Activated B cell treated with CpG ODN at 0.5 μM for 24 hours (primary cell): ENCODE data around the gene FRAT1. TPM values are rescaled to one million over a fixed set of nuclear protein-coding genes. Genes with fewer than 3 reads are reported as not detected.

Experiments used
- ATAC-seq: fragments of 200-7000 bp; cut with Tn5 transposase; one replicate; pipeline ENCODE4 v1.10.0; 2021; ENCODE audit warnings: low read depth, mild to moderate bottlenecking, moderate library complexity
- CTCF ChIA-PET: fragments of 350-600 bp; sonication (Branson Sonifier 250); formaldehyde crosslinking; loops from one replicate; lab custom pipeline; 2021; ENCODE audit warnings: antibody characterized with exemption; lab: Charles Lee
- POLR2A ChIA-PET: fragments of 350-600 bp; sonication (Branson Sonifier 250); formaldehyde crosslinking; loops from one replicate; lab custom pipeline; 2021; ENCODE audit warnings: antibody characterized with exemption; lab: Charles Lee
- DNase-seq: peaks from one replicate; pipeline ENCODE4 v3.0.0; 2022
- H3K27ac Mint-ChIP-seq: one replicate; pipeline ENCODE4 v1.8.0; 2020; ENCODE audit warnings: mixed read lengths
- H3K27me3 Mint-ChIP-seq: one replicate; pipeline ENCODE4 v1.8.0; 2021; ENCODE audit warnings: mixed read lengths
- H3K36me3 Mint-ChIP-seq: one replicate; pipeline ENCODE4 v1.8.0; 2021; ENCODE audit warnings: low read depth, mixed read lengths
- H3K4me1 Mint-ChIP-seq: one replicate; pipeline ENCODE4 v1.8.0; 2021; ENCODE audit warnings: mixed read lengths
- H3K4me3 Mint-ChIP-seq: one replicate; pipeline ENCODE4 v1.8.0; 2020; ENCODE audit warnings: mild to moderate bottlenecking, mixed read lengths
- H3K9me3 Mint-ChIP-seq: one replicate; pipeline ENCODE4 v1.8.0; 2020; ENCODE audit warnings: mixed read lengths
- CTCF ChIP-seq: fragments of 200-600 bp; IDR thresholded peaks from one replicate; pipeline ENCODE4 v1.8.0; 2022; ENCODE audit warnings: antibody characterized with exemption, mild to moderate bottlenecking
- intact Hi-C: fragments of 100-400 bp; cut with micrococcal nuclease; formaldehyde crosslinking; loops from one replicate; pipeline ENCODE4 v1.15.1; 2024
- total RNA-seq: library from RNA; stranded (reverse); gene quantifications from 2 replicates; pipeline ENCODE4 v1.2.3, GENCODE V29; 2022

FRAT1 gene
- total RNA-seq, 1 donor from 2014 or later, result 6.9 TPM

- POLR2A ChIA-PET, result no interaction called here
- DNase-seq (no peak), ATAC-seq (no peak)
- H3K4me1 Mint-ChIP-seq, result no peaks in the 10 kb centered on the region
- intact Hi-C loops, result no loop called here
- peaks cover 1% of the 10 kb centered on the region for H3K27me3 Mint-ChIP-seq
- no peak overlapping the region for H3K27ac Mint-ChIP-seq
- CTCF ChIA-PET, result no interaction called here
- no peaks in the 10 kb centered on the region for H3K9me3 Mint-ChIP-seq
- H3K4me3 Mint-ChIP-seq, result no peak overlapping the region
- H3K36me3 Mint-ChIP-seq, result no peaks in the 10 kb centered on the region
- no peak for TF ChIP-seq CTCF
Measured at GRCh38 chr10:97298223-97298571, 20.9 kb upstream of the FRAT1 start.

- no peak overlapping the region for H3K4me3 Mint-ChIP-seq
- DNase-seq, result no peak
Measured at GRCh38 chr10:97300980-97301379, 18.1 kb upstream of the FRAT1 start.

GRCh38 chr10:97302088-97302791 is 16.8 kb upstream of the FRAT1 start:
- POLR2A ChIA-PET, result no interaction called here
- no peak for DNase-seq

More at GRCh38 chr10:97300980-97301379, 18.1 kb upstream of the FRAT1 start:
- TF ChIP-seq CTCF, result no peak
- intact Hi-C loops, result no loop called here
- CTCF ChIA-PET, result no interaction called here
- Mint-ChIP-seq H3K27ac (no peak overlapping the region), H3K36me3 (no peaks in the 10 kb centered on the region), H3K27me3 (no peaks in the 10 kb centered on the region), H3K4me1 (no peaks in the 10 kb centered on the region), H3K9me3 (no peaks in the 10 kb centered on the region)
- POLR2A ChIA-PET, result no interaction called here
- no peak for ATAC-seq

GRCh38 chr10:97307441-97307840 is 11.6 kb upstream of the FRAT1 start:
- no peak for ATAC-seq
- intact Hi-C loops, result no loop called here
- DNase-seq, result no peak
- Mint-ChIP-seq H3K4me3 (no peak overlapping the region), H3K36me3 (no peaks in the 10 kb centered on the region), H3K27ac (no peak overlapping the region), H3K4me1 (no peaks in the 10 kb centered on the region), H3K9me3 (no peaks in the 10 kb centered on the region), H3K27me3 (no peaks in the 10 kb centered on the region)
- CTCF ChIA-PET, result no interaction called here
- POLR2A ChIA-PET, result interaction anchor here (0.8 kb wide), 1 partner anchor 26 kb away, joined by 5 read pairs; no protein-coding TSS in a partner anchor
- TF ChIP-seq CTCF, result no peak

More at GRCh38 chr10:97302088-97302791, 16.8 kb upstream of the FRAT1 start:
- H3K27me3 Mint-ChIP-seq, result no peaks in the 10 kb centered on the region
- CTCF ChIA-PET, result no interaction called here
- no peaks in the 10 kb centered on the region for H3K9me3 Mint-ChIP-seq
- no peak for TF ChIP-seq CTCF
- ATAC-seq, result no peak
- H3K4me3 Mint-ChIP-seq, result no peak overlapping the region
- H3K27ac Mint-ChIP-seq, result no peak overlapping the region
- H3K36me3 Mint-ChIP-seq, result no peaks in the 10 kb centered on the region
- intact Hi-C loops, result no loop called here
- H3K4me1 Mint-ChIP-seq, result no peaks in the 10 kb centered on the region

- Mint-ChIP-seq H3K36me3 (no peaks in the 10 kb centered on the region), H3K9me3 (no peaks in the 10 kb centered on the region), H3K4me1 (no peaks in the 10 kb centered on the region), H3K27ac (no peak overlapping the region), H3K4me3 (no peak overlapping the region), H3K27me3 (no peaks in the 10 kb centered on the region)
- DNase-seq (no peak), ATAC-seq (no peak)
- no peak for TF ChIP-seq CTCF
- POLR2A ChIA-PET, result interaction anchor here (0.8 kb wide), 1 partner anchor 85 kb away, joined by 3 read pairs; no protein-coding TSS in a partner anchor
- intact Hi-C loops, result no loop called here
- CTCF ChIA-PET, result no interaction called here
Measured at GRCh38 chr10:97307866-97308780, 10.9 kb upstream of the FRAT1 start.
